GM12874 (cell line): ENCODE measurements around the gene SGCD.

Experiments
- TF ChIP-seq, protein P1 (sequence below): IDR thresholded peaks from 2 replicates; pipeline ENCODE4 v1.5.1; 2011; ENCODE audit warnings: low read depth, mild to moderate bottlenecking, control low read depth, low read length, moderate library complexity; ENCODE audit not compliant: insufficient read depth

The SGCD gene

DNA sequence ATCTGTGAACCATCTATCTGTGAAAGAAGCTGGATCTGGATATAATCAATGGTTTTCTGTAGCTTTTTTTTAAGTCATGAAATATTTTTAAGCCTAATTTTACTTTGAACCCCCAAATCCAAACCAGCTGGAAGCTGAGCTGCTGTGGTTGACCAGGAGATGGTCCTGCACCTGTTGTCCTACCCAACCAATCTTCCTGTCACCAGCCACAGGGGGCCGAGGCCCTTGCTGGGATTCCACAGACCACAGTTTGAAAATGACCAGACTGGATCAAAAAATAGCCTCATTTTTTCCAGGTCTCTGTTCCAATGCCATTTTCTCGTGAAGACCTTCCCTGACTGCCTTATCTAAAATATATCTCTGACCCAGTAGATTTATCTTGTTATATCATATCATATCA lies 200.6 kb downstream of the SGCD start:
- TF ChIP-seq, protein P1, sequence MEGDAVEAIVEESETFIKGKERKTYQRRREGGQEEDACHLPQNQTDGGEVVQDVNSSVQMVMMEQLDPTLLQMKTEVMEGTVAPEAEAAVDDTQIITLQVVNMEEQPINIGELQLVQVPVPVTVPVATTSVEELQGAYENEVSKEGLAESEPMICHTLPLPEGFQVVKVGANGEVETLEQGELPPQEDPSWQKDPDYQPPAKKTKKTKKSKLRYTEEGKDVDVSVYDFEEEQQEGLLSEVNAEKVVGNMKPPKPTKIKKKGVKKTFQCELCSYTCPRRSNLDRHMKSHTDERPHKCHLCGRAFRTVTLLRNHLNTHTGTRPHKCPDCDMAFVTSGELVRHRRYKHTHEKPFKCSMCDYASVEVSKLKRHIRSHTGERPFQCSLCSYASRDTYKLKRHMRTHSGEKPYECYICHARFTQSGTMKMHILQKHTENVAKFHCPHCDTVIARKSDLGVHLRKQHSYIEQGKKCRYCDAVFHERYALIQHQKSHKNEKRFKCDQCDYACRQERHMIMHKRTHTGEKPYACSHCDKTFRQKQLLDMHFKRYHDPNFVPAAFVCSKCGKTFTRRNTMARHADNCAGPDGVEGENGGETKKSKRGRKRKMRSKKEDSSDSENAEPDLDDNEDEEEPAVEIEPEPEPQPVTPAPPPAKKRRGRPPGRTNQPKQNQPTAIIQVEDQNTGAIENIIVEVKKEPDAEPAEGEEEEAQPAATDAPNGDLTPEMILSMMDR: no peak

DNA sequence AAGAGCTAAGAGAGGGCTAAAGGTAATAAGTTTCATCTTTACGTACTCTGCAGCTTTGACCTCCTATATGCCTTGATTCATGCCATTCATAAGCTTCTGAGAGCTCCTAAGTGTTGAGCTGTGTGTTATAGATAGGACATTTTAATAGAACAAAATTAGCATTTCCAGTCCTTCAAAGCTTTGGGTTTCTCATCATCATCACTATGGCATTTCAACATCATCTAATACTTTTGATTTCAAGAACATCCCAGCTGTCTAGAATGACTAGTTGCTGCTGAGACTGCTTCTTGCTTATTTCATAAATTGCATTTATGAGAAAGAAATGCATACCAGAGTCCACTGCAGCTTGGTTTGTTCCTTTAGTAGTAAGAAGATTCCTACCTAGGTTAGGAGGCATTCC lies 201.7 kb downstream of the SGCD start:
- TF ChIP-seq, protein P1: no peak

DNA sequence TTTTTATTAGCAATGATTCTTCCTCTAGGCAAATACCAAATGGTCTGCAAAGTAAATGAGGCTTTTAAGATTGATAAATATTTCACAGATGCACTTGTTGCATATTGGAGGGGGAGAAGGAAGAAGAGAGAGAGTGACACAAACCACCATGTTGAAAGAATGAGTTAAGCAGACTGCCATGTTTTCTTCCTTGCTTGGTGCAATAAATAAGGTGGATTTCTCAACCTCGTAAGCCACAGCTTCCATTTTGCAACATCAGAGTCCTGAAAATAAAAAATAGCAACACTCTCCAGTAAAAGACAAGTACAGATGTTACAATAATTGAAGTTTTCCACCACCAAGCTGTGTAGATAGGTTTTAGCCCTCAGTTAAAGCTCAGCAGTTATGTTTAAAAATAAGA lies 202.9 kb downstream of the SGCD start:
- TF ChIP-seq, protein P1: no peak

DNA sequence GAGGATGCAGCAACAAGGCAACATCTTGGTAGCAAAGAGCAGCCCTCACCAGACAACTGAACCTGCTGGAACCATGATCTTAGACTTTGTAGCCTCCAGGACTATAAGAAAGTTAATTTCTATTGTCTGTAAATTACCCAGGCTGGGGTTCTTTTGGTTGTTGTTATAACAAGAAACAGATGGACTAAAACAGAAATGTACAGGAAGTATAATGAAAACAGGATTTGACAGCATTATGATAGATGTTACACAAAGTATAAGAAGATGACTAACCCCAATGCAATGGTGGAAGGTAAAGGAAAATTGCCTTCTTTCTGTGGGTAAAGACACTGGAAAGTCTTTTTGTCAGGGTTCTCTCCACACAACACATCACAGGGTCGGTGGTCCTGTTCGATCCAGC lies 204.2 kb downstream of the SGCD start:
- TF ChIP-seq, protein P1: no peak

DNA sequence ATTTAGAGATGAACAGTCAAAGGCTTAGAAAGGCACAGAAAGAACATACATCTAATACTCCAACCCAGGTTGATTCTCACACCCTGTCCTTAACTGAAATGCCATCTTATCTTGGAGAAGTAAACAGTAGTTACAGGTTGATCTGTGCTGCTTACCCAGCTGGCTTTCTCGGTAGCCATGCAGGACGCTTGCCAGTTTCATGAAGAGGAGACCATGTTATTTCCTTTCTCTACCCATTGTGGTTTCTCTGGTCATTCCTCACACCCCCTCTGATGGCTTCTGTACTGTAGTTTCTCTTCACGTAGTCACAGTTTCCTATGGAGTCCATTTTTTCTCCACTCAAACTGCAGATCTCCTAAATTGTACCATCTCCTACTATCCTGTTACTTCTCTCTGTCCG lies 206.0 kb downstream of the SGCD start:
- TF ChIP-seq, protein P1: no peak

DNA sequence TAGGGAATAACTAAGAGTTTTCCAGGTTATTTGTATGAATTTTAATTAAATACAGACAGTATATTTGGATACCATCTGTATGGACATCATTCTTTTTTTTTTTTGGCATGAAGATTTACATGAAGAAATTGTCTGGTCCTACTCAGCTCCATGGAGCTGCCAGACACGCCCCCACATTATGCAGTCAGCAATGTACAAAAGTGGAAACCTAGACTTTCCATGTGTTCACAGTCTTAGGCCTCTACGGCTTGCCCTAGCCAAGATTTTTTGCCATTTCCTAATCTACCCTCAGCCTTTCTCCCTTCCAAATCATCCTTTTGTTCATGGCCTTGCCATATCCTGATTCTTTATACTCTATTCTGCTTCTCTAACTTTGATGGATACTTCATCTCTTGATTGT lies 207.1 kb downstream of the SGCD start:
- TF ChIP-seq, protein P1: no peak

DNA sequence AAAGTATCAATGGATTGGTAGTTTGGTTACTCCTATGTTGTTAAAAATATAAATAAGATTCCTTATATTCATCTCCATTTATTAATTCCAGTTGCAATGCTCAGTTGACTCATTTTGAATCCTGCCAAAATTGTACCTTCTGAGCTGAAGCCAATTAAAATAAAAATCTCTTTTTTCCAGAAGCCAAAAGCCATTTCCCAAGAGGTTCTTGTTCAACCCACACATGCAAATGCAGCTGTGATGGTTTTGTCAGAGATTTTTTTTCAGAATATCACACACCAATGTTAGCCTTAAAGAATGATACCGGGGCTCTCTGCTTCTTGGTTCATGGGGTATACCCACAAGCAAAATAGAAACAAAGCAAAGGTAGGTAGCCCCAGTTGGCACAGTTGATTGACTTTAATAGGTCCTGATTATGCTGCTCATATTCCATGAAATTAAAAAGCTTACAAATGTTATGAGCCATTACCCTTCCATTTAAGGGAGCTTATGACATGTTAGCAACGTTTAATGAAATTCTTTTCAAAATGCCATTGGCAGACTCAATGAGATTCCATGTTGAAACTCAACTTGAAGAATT lies 208.0 kb downstream of the SGCD start:
- TF ChIP-seq, protein P1: no peak
